HepG2 (cell line): Measurements from ENCODE around the gene SPIRE1. TPM values are rescaled to one million over a fixed set of nuclear protein-coding genes. Genes with fewer than 3 reads are reported as not detected.

Experiments used
- TCF12 ChIP-seq, 2 experiments: fragments of 450-650 bp in 1 of 2; sonication (generic) in 1 of 2; formaldehyde crosslinking in 1 of 2; IDR thresholded peaks; 2 replicates each; pipeline versions ENCODE4 v1.6.1 to v1.8.0; 2017 to 2022; ENCODE audit warnings: antibody characterized with exemption in 1 of 2, mild to moderate bottlenecking in 1 of 2, missing genetic modification reagents in 1 of 2, moderate library complexity in 1 of 2
- ZBTB20 ChIP-seq: sonication (generic); formaldehyde crosslinking; IDR thresholded peaks from 2 replicates; pipeline ENCODE4 v1.8.1; 2023; ENCODE audit warnings: missing genetic modification reagents, low read depth, mild to moderate bottlenecking, borderline replicate concordance
- ZBTB40 ChIP-seq, 2 experiments: fragments of 450-650 bp in 1 of 2; sonication (generic) in 1 of 2; formaldehyde crosslinking in 1 of 2; IDR thresholded peaks; 2 replicates each; pipeline versions ENCODE4 v1.6.1 to v1.8.0; 2016 to 2022; ENCODE audit warnings: antibody characterized with exemption in 1 of 2, mild to moderate bottlenecking in 1 of 2, missing genetic modification reagents in 1 of 2
- polyA plus RNA-seq, 8 experiments: library from polyadenylated mRNA; depleted of rRNA in 3 of 8; stranded (reverse) in 7 of 8; unstranded in 1 of 8; fragments of >200 nt; fragmentation: Illumina TruSeq in 4 of 8; extraction: Trizol in 4 of 8; gene quantifications; 2 replicates each; pipeline versions ENCODE4 v1.2.1 to v1.2.3, GENCODE V29; 2011 to 2016; ENCODE audit warnings: low read depth in 4 of 8, missing spikeins in 1 of 8, mixed read lengths in 1 of 8; ENCODE audit not compliant: insufficient read depth in 1 of 8
- total RNA-seq, 5 experiments: library from RNA; depleted of rRNA; stranded (reverse); fragments of >200 nt; fragmentation: Illumina TruSeq; extraction: Trizol; gene quantifications; 2 replicates each; pipeline ENCODE4 v1.2.3, GENCODE V29; 2016; ENCODE audit warnings: low read depth in 1 of 5

The SPIRE1 gene
- total and polyA plus RNA-seq, 2 of the 13 experiments (the other 11 are each of a cell fraction or from before 2014, with no cell fraction given) = 9.9 to 21.3 TPM

GRCh38 chr18:12701161-12701560 lies 43.3 kb upstream of the SPIRE1 start (continued):
- TF ChIP-seq ZBTB40 (IDR thresholded peaks at IDR 0.05) = no peak
- TF ChIP-seq ZBTB40 (CRISPR knock-in tag; IDR thresholded peaks at IDR 0.05) = no peak
- no peak for TF ChIP-seq TCF12 (IDR thresholded peaks at IDR 0.05)
- no peak for TF ChIP-seq TCF12 (CRISPR knock-in tag; IDR thresholded peaks at IDR 0.05)
- no peak for TF ChIP-seq ZBTB20
- TF ChIP-seq, all 625 proteins: peak for 0
